Activated B cell treated with CpG ODN at 0.5 μM for 24 hours (primary cell): ENCODE measurements around the gene AGBL5. TPM values are rescaled to one million over a fixed set of nuclear protein-coding genes. Genes with fewer than 3 reads are reported as not detected.
A peak's percentile ranks its signal among the peaks of the same experiment; 100 is the strongest.

Source experiments
- ATAC-seq: fragments of 200-7000 bp; cut with Tn5 transposase; one replicate; pipeline ENCODE4 v1.10.0; 2021; ENCODE audit warnings: low read depth, mild to moderate bottlenecking, moderate library complexity
- CTCF ChIA-PET: fragments of 350-600 bp; sonication (Branson Sonifier 250); formaldehyde crosslinking; loops from one replicate; lab custom pipeline; 2021; ENCODE audit warnings: antibody characterized with exemption; lab: Charles Lee
- POLR2A ChIA-PET: fragments of 350-600 bp; sonication (Branson Sonifier 250); formaldehyde crosslinking; loops from one replicate; lab custom pipeline; 2021; ENCODE audit warnings: antibody characterized with exemption; lab: Charles Lee
- DNase-seq: peaks from one replicate; pipeline ENCODE4 v3.0.0; 2022
- H3K27ac Mint-ChIP-seq: one replicate; pipeline ENCODE4 v1.8.0; 2020; ENCODE audit warnings: mixed read lengths
- H3K27me3 Mint-ChIP-seq: one replicate; pipeline ENCODE4 v1.8.0; 2021; ENCODE audit warnings: mixed read lengths
- H3K36me3 Mint-ChIP-seq: one replicate; pipeline ENCODE4 v1.8.0; 2021; ENCODE audit warnings: low read depth, mixed read lengths
- H3K4me1 Mint-ChIP-seq: one replicate; pipeline ENCODE4 v1.8.0; 2021; ENCODE audit warnings: mixed read lengths
- H3K4me3 Mint-ChIP-seq: one replicate; pipeline ENCODE4 v1.8.0; 2020; ENCODE audit warnings: mild to moderate bottlenecking, mixed read lengths
- H3K9me3 Mint-ChIP-seq: one replicate; pipeline ENCODE4 v1.8.0; 2020; ENCODE audit warnings: mixed read lengths
- CTCF ChIP-seq: fragments of 200-600 bp; IDR thresholded peaks from one replicate; pipeline ENCODE4 v1.8.0; 2022; ENCODE audit warnings: antibody characterized with exemption, mild to moderate bottlenecking
- intact Hi-C: fragments of 100-400 bp; cut with micrococcal nuclease; formaldehyde crosslinking; loops from one replicate; pipeline ENCODE4 v1.15.1; 2024
- total RNA-seq: library from RNA; stranded (reverse); gene quantifications from 2 replicates; pipeline ENCODE4 v1.2.3, GENCODE V29; 2022

AGBL5 gene
- total RNA-seq, 1 donor from 2014 or later = 14.9 TPM

GRCh38 chr2:27039426-27039825 is 12.0 kb upstream of the AGBL5 start:
- no peak for TF ChIP-seq CTCF
- no peaks in the 10 kb centered on the region for H3K9me3 Mint-ChIP-seq
- ChIA-PET CTCF (interaction anchor here (1.0 kb wide), 1 partner anchor 11 kb away, joined by 3 read pairs; no protein-coding TSS in a partner anchor), POLR2A (interaction anchor here (4.2 kb wide), 1 partner anchor 11 kb away, joined by 53 read pairs; the partner anchor contains the start of gene AGBL5)
- ATAC-seq = no peak
- intact Hi-C loops = no loop called here
- DNase-seq = no peak
- H3K4me3 Mint-ChIP-seq = no peak overlapping the region
- H3K4me1 Mint-ChIP-seq = peaks cover 39% of the 10 kb centered on the region
- no peak overlapping the region for H3K27ac Mint-ChIP-seq
- peaks cover 67% of the 10 kb centered on the region for H3K36me3 Mint-ChIP-seq
- no peaks in the 10 kb centered on the region for H3K27me3 Mint-ChIP-seq

- H3K4me3 Mint-ChIP-seq = no peak overlapping the region
- no peak for TF ChIP-seq CTCF
- peaks cover 37% of the 10 kb centered on the region for H3K4me1 Mint-ChIP-seq
- intact Hi-C loops = no loop called here
- ATAC-seq (no peak), DNase-seq (no peak)
- no peak overlapping the region for H3K27ac Mint-ChIP-seq
- POLR2A ChIA-PET = interaction anchor here (1.0 to 4.2 kb wide), 2 partner anchors 11 to 41 kb away, joined by 3 to 53 read pairs; partner anchors contain the start of gene AGBL5
- CTCF ChIA-PET = interaction anchor here (1.0 to 1.1 kb wide), 2 partner anchors 11 to 15 kb away, joined by 3 read pairs; no protein-coding TSS in a partner anchor
- H3K27me3 Mint-ChIP-seq = no peaks in the 10 kb centered on the region
- H3K36me3 Mint-ChIP-seq = peaks cover 67% of the 10 kb centered on the region
- no peaks in the 10 kb centered on the region for H3K9me3 Mint-ChIP-seq
Measured at GRCh38 chr2:27039871-27040270, 11.6 kb upstream of the AGBL5 start.

GRCh38 chr2:27040282-27040681 is 11.2 kb upstream of the AGBL5 start:
- H3K36me3 Mint-ChIP-seq = peaks cover 63% of the 10 kb centered on the region
- POLR2A ChIA-PET = interaction anchor here (0.6 to 4.2 kb wide), 3 partner anchors 11 to 261 kb away, joined by 3 to 53 read pairs (median 3); partner anchors contain the start of gene AGBL5
- intact Hi-C loops = no loop called here
- no peak overlapping the region for H3K27ac Mint-ChIP-seq
- ATAC-seq = no peak
- no peaks in the 10 kb centered on the region for H3K27me3 Mint-ChIP-seq
- no peaks in the 10 kb centered on the region for H3K9me3 Mint-ChIP-seq
- CTCF ChIA-PET = interaction anchor here (1.0 to 2.1 kb wide), 3 partner anchors 10 to 15 kb away, joined by 3 to 8 read pairs (median 3); partner anchors contain the start of gene AGBL5
- DNase-seq = no peak
- H3K4me3 Mint-ChIP-seq = no peak overlapping the region
- H3K4me1 Mint-ChIP-seq = peaks cover 35% of the 10 kb centered on the region
- TF ChIP-seq CTCF = no peak

GRCh38 chr2:27041752-27042151 is 9.7 kb upstream of the AGBL5 start:
- CTCF ChIA-PET = interaction anchor here (0.9 to 2.1 kb wide), 2 partner anchors 9 to 30 kb away, joined by 3 to 8 read pairs; partner anchors contain the start of genes AGBL5 and OST4
- peak overlapping the region; percentile 70 for H3K4me3 Mint-ChIP-seq

More at GRCh38 chr2:27041752-27042151, 9.7 kb upstream of the AGBL5 start:
- ATAC-seq (peak; percentile 53), DNase-seq (no peak)
- Mint-ChIP-seq H3K27ac (peak overlapping the region; percentile 95), H3K27me3 (no peaks in the 10 kb centered on the region), H3K4me1 (peaks cover 35% of the 10 kb centered on the region), H3K9me3 (no peaks in the 10 kb centered on the region), H3K36me3 (peaks cover 49% of the 10 kb centered on the region)
- POLR2A ChIA-PET = interaction anchor here (0.8 to 4.2 kb wide), 4 partner anchors 9 to 170 kb away, joined by 4 to 53 read pairs (median 12); partner anchors contain the start of genes AGBL5, ATRAID, KHK and OST4
- intact Hi-C loops = loop anchor here (1.0 kb wide), 2 partner anchors 9 kb away; partner anchors contain the start of gene TMEM214
- no peak for TF ChIP-seq CTCF
